AG04449 (cell line): ENCODE measurements around the gene TNXB.
"Not testable (repeated sequence)": the region's sequence is repeated elsewhere in the genome, so short reads cannot be mapped to it uniquely, and the experiment has no call there.

Experiments used
- CTCF ChIA-PET: fragments of 350-600 bp; formaldehyde crosslinking; extraction: SDS; loops from one replicate; lab custom pipeline; 2021; ENCODE audit warnings: antibody characterized with exemption; lab: Yijun Ruan, JAX
- POLR2A ChIA-PET: fragments of 400-600, 350-600 bp; formaldehyde crosslinking; extraction: SDS; loops from one replicate; lab custom pipeline; 2020; ENCODE audit warnings: antibody characterized with exemption, inconsistent platforms; lab: Yijun Ruan, JAX
- DNase-seq: peaks from one replicate; pipeline ENCODE4 v3.0.0-alpha.2; 2010; ENCODE audit warnings: low read depth, low spot score
- H3K4me3 ChIP-seq: 2 replicates; pipeline ENCODE4 v1.5.1; 2011; ENCODE audit warnings: low read depth, mild to moderate bottlenecking, control low read depth, low read length
- CTCF ChIP-seq: IDR thresholded peaks from one replicate; pipeline ENCODE4 v1.5.1; 2011; ENCODE audit warnings: mild to moderate bottlenecking, moderate library complexity, low read length, control low read depth, inconsistent platforms; ENCODE audit not compliant: insufficient read depth; ENCODE audit errors: missing control alignments

TNXB gene

GRCh38 chr6:32056254-32056653 is 52.9 kb downstream of the TNXB start:
- no peak overlapping the region for H3K4me3 ChIP-seq
- CTCF ChIA-PET, result no interaction called here
- POLR2A ChIA-PET, result no interaction called here
- no peak for TF ChIP-seq CTCF
- no peak for DNase-seq

GRCh38 chr6:32055756-32056155 is 53.4 kb downstream of the TNXB start:
- POLR2A ChIA-PET, DNase-seq, H3K4me3 ChIP-seq, CTCF ChIA-PET: not testable (repeated sequence)

GRCh38 chr6:32053314-32053713 is 55.8 kb downstream of the TNXB start:
- H3K4me3 ChIP-seq, POLR2A ChIA-PET, CTCF ChIA-PET, DNase-seq: not testable (repeated sequence)

DNA sequence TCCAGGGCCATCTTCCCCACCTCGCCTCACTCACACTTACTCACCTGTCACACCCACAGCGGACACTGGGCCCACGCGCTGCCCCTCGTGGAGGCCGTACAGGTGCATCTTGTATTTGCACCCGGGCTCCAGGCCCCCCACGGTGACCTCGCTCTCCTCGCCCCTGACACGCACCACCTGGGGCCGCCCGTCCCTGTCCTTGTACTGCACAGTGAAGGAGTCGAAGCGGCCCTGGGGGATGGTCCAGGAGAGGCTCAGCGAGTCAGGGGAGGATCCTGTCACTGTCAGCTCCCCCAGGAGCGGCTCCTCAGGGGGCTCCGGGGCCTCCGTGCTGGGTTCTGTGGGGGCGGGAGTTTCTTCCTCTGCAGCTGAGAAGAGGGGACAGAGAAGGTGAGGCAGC is 56.5 kb downstream of the TNXB start:
- CTCF ChIA-PET, H3K4me3 ChIP-seq, POLR2A ChIA-PET, DNase-seq: not testable (repeated sequence)

GRCh38 chr6:32050562-32050961 is 58.6 kb downstream of the TNXB start:
- POLR2A ChIA-PET, result no interaction called here
- no peak overlapping the region for H3K4me3 ChIP-seq
- CTCF ChIA-PET, result interaction anchor here (1.2 kb wide), 1 partner anchor 13 kb away, joined by 5 read pairs; no protein-coding TSS in a partner anchor
- TF ChIP-seq CTCF, result no peak
- DNase-seq, result no peak

DNA sequence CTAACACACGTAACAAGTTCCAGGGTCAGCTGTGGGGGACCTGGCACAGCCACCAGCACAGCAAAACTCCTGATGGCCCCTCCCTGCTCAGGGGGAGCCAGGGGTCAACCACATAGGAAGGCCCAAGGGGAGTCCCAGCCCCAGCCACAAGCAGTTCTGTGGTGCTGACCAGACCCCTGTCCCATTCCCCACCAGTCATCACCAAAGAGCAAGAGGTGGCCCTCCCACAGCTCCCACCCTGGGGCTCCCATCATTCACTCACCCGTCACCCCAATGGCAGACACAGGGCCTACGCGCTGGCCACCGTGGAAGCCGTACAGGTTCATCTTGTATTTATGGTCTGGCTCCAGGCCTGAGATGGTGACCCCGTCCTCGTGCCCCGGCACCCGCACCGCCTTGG is 59.4 kb downstream of the TNXB start:
- not testable (repeated sequence) for H3K4me3 ChIP-seq, DNase-seq
- CTCF ChIA-PET, result interaction anchor here (1.1 to 4.8 kb wide), 3 partner anchors 15 to 105 kb away, joined by 3 to 39 read pairs (median 37); no protein-coding TSS in a partner anchor
- POLR2A ChIA-PET, result interaction anchor here (0.6 kb wide), 1 partner anchor 9 kb away, joined by 3 read pairs; no protein-coding TSS in a partner anchor

DNA sequence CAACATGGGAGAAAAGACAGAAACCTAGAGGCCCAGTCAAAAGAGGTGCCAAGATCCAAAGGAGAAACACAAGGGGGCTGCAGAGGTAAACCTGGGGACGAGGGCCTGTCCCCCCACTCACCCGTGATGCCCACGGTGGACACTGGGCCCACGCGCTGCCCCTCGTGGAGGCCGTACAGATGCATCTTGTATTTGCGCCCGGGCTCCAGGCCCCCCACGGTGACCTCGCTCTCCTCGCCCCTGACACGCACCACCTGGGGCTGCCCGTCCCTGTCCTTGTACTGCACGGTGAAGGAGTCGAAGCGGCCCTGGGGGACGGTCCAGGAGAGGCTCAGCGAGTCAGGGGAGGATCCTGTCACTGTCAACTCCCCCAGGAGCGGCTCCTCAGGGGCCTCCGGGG is 60.0 kb downstream of the TNXB start:
- not testable (repeated sequence) for DNase-seq, H3K4me3 ChIP-seq
- CTCF ChIA-PET, result interaction anchor here (0.9 to 4.8 kb wide), 11 partner anchors 8 to 144 kb away, joined by 3 to 39 read pairs (median 18); partner anchors contain the start of genes DXO and GPSM3
- POLR2A ChIA-PET, result interaction anchor here (0.6 kb wide), 1 partner anchor 10 kb away, joined by 3 read pairs; no protein-coding TSS in a partner anchor

GRCh38 chr6:32047855-32048766 is 61.0 kb downstream of the TNXB start:
- TF ChIP-seq CTCF, result peak; percentile 88
- CTCF ChIA-PET, result interaction anchor here (0.7 to 4.8 kb wide), 30 partner anchors 9 to 308 kb away, joined by 3 to 39 read pairs (median 4); partner anchors contain the start of genes DXO, GPSM3 and TNXB
- POLR2A ChIA-PET, result no interaction called here
- no peak for DNase-seq
- no peak overlapping the region for H3K4me3 ChIP-seq

GRCh38 chr6:32047539-32047854 is 61.6 kb downstream of the TNXB start:
- TF ChIP-seq CTCF, result no peak
- CTCF ChIA-PET, result interaction anchor here (0.7 to 4.8 kb wide), 27 partner anchors 10 to 307 kb away, joined by 3 to 39 read pairs (median 5); partner anchors contain the start of gene TNXB
- no peak overlapping the region for H3K4me3 ChIP-seq
- POLR2A ChIA-PET, result no interaction called here
- no peak for DNase-seq
